HG03097 (cell line): ENCODE results near the gene NFIA.

Experiments used
- ATAC-seq: cut with Tn5 transposase; IDR thresholded peaks from one replicate; pipeline ENCODE4 v1.9.1; 2021; ENCODE audit not compliant: unreplicated experiment, low FRiP score

Gene NFIA

GRCh38 chr1:61378494-61379180, 296.3 kb downstream of the NFIA start:
- ATAC-seq, result no peak

- no peak for ATAC-seq
Measured at GRCh38 chr1:61379693-61380092, 297.3 kb downstream of the NFIA start.

GRCh38 chr1:61380561-61380960, 298.2 kb downstream of the NFIA start:
- ATAC-seq, result no peak

GRCh38 chr1:61386323-61386722, 304.0 kb downstream of the NFIA start:
- no peak for ATAC-seq

GRCh38 chr1:61386770-61387169, 304.4 kb downstream of the NFIA start:
- no peak for ATAC-seq

GRCh38 chr1:61387829-61388228, 305.5 kb downstream of the NFIA start:
- ATAC-seq, result no peak

- ATAC-seq, result no peak
Measured at GRCh38 chr1:61388566-61388965, 306.2 kb downstream of the NFIA start.

GRCh38 chr1:61389194-61389925, 307.0 kb downstream of the NFIA start:
- ATAC-seq, result no peak

- ATAC-seq, result no peak
Measured at GRCh38 chr1:61389926-61390845, 307.8 kb downstream of the NFIA start.

- no peak for ATAC-seq
Measured at GRCh38 chr1:61391730-61392129, 309.4 kb downstream of the NFIA start.

- ATAC-seq, result no peak
Measured at GRCh38 chr1:61392409-61393242, 310.3 kb downstream of the NFIA start.

- ATAC-seq, result no peak
Measured at GRCh38 chr1:61393575-61393974, 311.2 kb downstream of the NFIA start.

GRCh38 chr1:61395146-61395800, 312.9 kb downstream of the NFIA start:
- no peak for ATAC-seq

GRCh38 chr1:61397495-61397894, 315.1 kb downstream of the NFIA start:
- ATAC-seq, result no peak

GRCh38 chr1:61397935-61398334, 315.6 kb downstream of the NFIA start:
- no peak for ATAC-seq

- ATAC-seq, result no peak
Measured at GRCh38 chr1:61399199-61399598, 316.8 kb downstream of the NFIA start.

- no peak for ATAC-seq
Measured at GRCh38 chr1:61400131-61400770, 317.9 kb downstream of the NFIA start.

- no peak for ATAC-seq
Measured at GRCh38 chr1:61400997-61401396, 318.6 kb downstream of the NFIA start.
